Measurements from ENCODE around the gene TEX11. TPM values are rescaled to one million over a fixed set of nuclear protein-coding genes. Genes with fewer than 3 reads are reported as not detected.
"Not testable (repeated sequence)": the region's sequence is repeated elsewhere in the genome, so short reads cannot be mapped to it uniquely, and the experiment has no call there.

TEX11 gene
- total RNA-seq, 2 donors from 2014 or later: not detected

DNA sequence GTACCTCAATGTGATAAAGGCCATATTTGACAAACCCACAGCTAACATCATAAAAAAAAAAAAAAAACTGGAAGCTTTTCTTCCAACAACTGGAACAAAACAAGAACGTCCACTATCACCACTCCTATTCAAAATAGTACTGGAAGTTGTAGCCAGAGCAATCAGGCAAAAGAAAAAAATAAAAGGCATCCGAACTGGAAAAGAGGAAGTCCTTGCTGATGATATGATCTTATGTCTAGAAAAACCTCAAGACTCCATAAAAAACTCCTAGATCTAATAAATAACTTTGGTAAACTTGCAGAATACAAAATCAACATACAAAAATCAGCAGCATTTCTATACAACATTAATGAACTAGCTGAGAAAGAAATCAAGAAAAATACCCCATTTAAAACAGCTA lies 134.3 kb downstream of the TEX11 start:
- DNase-seq (no peak), ATAC-seq (no peak)
- intact Hi-C loops (cut with DNase I): no loop called here

DNA sequence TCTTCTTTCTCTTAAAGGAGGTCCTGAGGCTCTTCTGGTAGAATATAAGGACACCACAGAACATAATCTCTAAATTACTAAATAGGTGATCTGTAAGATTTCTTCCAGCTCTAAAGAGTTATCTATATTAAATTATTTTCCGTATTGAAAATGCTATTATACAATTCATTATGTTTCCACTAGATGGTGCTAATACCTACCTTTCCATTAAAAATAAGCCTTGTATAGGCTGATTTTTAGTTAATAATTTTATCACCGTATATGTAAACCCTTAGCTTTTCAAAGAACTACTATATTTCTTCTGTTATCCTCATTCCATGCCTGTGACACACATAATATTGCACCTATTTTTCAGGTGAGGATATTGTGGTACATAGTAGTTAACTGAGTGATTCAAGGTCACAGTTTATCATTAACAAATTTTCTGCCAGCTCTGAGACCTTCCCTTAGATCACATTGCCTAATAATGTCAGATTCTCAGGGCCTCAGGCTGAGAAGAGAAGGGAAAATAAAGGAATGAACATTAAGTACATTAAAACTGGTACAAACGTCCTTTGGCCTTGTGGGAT lies 138.8 kb downstream of the TEX11 start:
- intact Hi-C loops (cut with DNase I): loop anchor here in 1 of 2 donors (10.0 kb wide), 1 partner anchor 405 kb away; no protein-coding TSS in a partner anchor
- no peak for DNase-seq
- no peak for ATAC-seq

DNA sequence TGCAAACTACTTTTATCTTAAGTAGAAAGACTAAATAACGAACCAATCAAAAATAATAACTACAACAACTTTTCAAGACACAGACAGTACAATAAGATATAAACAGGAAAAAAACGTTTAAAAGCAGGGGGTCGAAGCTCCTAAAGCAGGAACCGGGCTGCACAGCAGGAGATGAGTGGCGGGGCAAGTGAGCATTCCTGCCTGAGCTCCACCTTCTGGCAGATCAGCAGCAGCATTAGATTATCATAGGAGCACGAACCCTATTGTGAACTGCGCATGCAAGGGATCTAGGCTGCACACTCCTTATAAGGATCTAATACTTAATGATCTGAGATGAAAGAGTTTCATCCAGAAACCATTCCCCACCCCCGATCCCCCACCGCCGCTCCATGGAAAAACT lies 146.2 kb downstream of the TEX11 start:
- no peak for ATAC-seq
- no peak for DNase-seq
- intact Hi-C loops (cut with DNase I): loop anchor here in 1 of 2 donors (10.0 kb wide), 1 partner anchor 413 kb away; no protein-coding TSS in a partner anchor

DNA sequence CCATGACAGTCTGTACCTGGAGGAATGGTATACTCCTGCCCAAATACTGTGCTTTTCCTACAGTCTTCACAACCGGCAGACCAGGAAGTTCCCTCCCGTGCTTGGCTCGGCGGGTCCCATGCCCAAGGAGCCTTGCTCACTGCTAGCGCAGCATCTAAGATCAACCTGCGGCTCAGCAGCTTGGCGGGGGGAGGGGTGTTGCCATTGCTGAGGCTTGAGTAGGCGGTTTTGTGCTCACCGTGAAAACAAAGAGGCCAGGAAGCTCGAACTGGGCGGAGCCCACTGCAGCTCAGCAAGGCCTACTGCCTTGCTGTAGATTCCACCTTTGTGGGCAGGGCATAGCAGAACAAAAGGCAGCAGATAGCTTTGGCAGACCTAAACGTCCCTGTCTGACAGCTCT lies 152.7 kb downstream of the TEX11 start:
- DNase-seq: no peak
- intact Hi-C loops (cut with DNase I): no loop called here
- no peak for ATAC-seq

DNA sequence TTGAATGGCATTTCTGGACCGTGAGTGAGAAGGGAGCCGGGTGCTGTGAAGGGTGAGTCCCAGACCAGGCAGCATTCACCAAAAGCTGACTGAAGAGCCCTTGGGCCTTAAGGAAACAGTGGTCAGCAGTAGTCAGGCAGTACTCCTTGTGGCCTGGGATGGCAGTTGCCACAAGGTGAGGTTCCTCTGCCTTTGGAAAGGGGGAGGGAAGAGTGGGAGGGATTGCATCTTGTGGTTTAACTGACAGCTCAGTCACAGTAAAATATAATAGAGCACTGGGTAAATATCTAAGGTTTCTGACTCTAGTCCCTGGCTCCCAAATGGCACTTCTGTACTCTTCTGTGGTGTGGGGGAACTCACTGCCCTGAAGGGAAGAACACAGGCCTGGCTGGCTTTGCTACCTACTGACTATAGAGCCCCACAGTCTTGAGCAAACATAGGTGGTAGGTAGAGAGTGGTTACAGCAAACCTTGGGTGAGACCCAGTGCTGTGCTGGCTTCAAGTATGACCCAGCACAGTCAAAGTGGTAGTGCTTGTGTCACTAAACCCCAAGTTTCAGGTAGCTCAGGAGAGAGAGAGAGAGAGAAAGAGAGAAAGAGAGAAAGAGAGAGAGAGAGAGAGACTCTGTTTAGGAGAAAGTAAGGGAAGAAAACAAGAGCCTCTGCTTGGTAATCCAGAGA lies 154.2 kb downstream of the TEX11 start:
- DNase-seq (no peak), ATAC-seq (no peak)
- intact Hi-C loops (cut with DNase I): no loop called here

DNA sequence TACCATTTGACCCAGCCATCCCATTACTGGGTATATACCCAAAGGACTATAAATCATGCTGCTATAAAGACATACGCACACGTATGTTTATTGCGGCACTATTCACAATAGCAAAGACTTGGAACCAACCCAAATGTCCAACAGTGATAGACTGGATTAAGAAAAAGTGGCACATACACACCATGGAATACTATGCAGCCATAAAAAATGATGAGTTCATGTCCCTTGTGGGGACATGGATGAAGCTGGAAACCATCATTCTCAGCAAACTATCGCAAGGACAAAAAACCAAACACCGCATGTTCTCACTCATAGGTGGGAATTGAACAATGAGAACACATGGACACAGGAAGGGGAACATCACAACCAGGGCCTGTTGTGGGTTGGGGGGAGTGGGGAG lies 174.7 kb downstream of the TEX11 start:
- ATAC-seq; intact Hi-C loops (cut with DNase I); DNase-seq: not testable (repeated sequence)

DNA sequence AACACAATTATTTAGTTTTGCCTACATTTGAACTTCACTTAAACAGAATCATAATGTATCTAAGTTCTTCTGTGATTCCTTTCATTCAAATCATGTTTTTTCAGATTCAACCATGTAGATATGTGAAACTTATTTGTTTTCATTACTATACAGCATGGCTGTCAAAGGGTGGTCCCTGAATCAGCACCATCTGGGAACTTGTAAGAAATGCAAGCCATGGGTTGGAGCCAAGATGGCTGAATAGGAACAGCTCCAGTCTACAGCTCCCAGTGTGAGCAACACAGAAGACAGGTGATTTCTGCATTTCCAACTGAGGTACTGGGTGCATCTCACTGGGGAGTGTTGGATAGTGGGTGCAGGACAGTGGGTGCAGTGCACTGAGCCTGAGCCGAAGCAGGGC lies 180.6 kb downstream of the TEX11 start:
- DNase-seq; intact Hi-C loops (cut with DNase I); ATAC-seq: not testable (repeated sequence)

DNA sequence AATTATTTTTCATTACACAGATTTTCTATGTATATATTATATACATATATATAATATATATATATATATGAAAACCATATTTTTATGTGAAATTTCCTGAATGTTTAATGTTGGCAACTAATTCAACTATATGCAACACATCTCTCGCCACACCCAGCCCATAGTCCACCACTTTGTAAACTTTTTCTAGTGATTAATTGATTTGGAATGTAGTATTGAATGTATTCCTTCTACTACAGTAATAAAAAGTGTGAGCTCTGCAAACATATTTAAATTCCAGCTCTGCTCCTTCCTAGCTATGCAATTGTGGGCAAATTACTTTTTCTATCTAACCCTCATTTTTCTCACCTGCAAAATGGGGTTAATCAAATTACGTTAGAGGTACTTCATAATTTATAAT lies 187.8 kb downstream of the TEX11 start:
- intact Hi-C loops (cut with DNase I): no loop called here
- ATAC-seq (no peak), DNase-seq (no peak)

DNA sequence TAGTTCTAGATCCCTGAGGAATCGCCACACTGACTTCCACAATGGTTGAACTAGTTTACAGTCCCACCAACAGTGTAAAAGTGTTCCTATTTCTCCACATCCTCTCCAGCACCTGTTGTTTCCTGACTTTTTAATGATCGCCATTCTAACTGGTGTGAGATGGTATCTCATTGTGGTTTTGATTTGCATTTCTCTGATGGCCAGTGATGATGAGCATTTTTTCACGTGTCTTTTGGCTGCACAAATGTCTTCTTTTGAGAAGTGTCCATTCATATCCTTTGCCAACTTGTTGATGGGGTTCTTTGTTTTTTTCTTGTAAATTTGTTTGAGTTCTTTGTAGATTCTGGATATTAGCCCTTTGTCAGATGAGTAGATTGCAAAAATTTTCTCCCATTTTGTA lies 197.2 kb downstream of the TEX11 start:
- intact Hi-C loops (cut with DNase I): not testable (repeated sequence)

DNA sequence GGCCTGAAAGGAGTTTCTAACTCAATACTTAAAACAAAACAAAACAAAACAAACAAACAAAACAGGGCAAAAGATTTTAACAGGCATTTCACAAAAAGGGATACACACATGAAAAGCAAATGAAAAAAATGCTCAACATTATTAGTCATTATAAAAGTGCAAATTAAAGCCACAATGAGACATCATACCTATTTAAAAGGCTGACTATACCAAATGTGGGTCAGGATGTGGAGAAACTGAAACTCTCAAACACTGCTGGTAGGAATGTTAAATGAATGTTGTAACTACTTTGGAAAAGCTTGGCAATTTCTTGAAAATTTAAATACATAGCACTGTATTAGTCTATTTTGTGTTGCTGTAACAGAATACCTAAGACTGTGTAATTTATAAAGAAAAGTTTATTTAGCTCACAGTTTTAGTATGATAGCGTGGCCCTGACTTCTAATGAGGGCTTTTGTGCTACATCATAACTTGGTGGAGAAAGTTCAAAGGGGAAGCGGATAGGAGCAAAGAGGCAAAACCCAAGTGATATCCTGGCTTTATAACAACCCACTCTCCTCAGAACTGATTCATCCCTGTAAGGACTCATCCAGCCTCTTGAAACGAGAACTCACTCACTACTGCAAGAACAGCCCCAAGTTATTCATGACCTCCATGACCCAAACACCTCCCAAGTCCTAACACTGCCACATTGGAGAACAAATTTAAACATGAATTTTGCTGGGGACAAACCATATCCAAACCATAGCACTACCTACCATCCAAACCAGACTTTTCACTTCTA lies 214.0 kb downstream of the TEX11 start:
- intact Hi-C loops (cut with DNase I): no loop called here
- DNase-seq (no peak), ATAC-seq (no peak)

More for the DNA sequence above, 197.2 kb downstream of the TEX11 start:
- not testable (repeated sequence) for DNase-seq, ATAC-seq

DNA sequence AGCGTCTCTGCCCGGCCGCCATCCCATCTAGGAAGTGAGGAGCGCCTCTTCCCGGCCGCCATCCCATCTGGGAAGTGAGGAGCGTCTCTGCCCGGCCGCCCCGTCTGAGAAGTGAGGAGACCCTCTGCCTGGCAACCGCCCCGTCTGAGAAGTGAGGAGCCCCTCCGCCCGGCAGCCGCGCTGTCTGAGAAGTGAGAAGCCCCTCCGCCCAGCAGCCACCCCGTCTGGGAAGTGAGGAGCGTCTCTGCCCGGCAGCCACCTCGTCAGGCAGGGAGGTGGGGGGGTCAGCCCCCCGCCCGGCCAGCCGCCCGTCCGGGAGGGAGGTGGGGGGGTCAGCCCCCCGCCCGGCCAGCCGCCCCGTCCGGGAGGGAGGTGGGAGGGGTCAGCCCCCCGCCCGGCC lies 229.1 kb downstream of the TEX11 start:
- intact Hi-C loops (cut with DNase I): not testable (repeated sequence)

DNA sequence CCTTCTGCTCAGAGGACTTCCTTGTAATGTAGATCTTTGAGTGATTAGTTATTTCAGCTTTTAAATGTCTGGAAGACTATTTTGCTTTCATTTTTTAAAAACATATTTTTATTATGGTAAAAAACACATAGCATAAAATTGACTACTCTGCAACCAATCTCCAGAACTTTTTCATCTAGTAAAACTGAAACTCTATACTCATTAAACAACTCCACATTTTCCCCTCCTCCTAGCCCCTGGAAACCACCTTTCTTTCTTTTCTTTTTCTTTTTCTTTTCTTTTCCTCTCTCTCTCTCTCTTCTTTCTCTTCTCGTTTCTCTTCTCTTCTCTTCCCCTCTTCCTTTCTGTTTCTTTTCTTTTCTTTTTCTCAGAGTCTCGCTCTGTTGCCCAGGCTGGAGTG lies 233.2 kb downstream of the TEX11 start:
- intact Hi-C loops (cut with DNase I): no loop called here
- no peak for ATAC-seq
- DNase-seq: no peak

More for the DNA sequence above, 229.1 kb downstream of the TEX11 start:
- not testable (repeated sequence) for ATAC-seq, DNase-seq

DNA sequence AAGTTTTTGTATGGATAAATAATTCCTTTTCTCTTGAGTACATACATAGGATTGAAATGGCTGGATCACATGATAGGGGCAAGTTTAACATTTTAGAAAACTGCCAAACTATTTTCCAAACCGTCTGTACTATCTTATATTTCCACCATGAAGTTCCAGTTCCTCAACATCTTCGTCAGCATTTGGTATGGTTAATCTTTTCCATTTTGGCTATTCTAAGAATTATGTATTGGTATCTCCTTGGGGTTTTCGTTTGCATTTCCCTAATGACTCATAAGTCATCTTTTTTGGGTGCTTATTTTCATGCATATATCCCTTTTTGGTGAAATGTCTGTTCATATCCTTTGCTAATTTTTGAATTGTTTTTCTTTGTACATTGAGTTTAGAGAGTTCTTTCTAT lies 236.2 kb downstream of the TEX11 start:
- intact Hi-C loops (cut with DNase I): no loop called here
- ATAC-seq: no peak
- no peak for DNase-seq

DNA sequence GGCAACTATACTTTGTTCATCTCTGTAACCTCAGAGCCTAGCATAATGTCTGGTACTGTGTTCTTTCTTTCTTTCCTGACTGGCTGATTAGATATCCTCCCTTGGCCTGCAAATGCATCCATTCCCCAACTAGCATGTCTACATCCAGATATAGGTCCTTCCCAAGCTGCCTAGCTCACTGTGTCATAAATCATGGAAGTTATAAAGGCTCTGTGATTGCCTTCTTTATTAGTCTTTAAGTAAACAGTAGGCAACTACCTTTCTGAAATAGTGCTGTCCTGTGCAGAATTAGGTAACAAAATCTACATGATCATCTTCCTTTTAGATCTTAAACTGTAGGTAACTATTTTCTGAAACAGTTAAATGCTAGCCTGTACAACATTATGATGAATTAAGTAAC lies 239.4 kb downstream of the TEX11 start:
- no peak for ATAC-seq
- intact Hi-C loops (cut with DNase I): no loop called here

DNA sequence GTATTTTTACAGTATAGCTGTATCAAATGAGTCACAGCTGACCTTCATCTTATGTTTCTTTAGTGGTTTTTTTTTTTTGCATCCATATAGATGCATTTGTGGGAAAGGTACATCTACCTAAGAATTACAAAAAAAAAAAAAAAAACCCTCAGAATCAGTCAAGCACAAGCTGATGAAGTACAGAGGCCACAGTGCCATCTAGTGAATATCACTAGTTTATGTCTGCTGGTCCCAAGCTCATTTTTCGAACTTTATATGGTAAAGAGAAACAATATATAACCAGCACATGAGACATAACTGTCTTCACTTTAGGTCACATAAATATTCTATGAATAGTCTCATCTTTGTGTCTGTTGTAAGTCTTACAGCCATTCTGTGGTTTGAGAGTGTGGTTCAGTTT lies 243.8 kb downstream of the TEX11 start:
- ATAC-seq: no peak
- DNase-seq: no peak
- intact Hi-C loops (cut with DNase I): no loop called here

More for the DNA sequence above, 239.4 kb downstream of the TEX11 start:
- no peak for DNase-seq

DNA sequence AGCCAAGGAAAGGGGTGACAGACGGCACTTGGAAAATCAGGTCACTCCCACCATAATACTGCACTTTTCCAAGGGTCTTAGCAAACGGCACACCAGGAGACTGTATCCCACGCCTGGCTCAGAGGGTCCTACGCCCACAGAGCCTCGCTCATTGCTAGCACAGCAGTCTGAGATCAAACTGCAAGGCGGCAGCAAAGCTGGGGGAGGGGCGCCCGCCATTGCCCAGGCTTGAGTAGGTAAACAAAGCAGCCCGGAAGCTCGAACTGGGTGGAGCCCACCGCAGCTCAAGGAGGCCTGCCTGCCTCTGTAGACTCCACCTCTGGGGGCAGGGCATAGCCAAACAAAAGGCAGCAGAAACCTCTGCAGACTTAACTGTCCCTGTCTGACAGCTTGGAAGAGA lies 247.4 kb downstream of the TEX11 start:
- intact Hi-C loops (cut with DNase I); ATAC-seq; DNase-seq: not testable (repeated sequence)

DNA sequence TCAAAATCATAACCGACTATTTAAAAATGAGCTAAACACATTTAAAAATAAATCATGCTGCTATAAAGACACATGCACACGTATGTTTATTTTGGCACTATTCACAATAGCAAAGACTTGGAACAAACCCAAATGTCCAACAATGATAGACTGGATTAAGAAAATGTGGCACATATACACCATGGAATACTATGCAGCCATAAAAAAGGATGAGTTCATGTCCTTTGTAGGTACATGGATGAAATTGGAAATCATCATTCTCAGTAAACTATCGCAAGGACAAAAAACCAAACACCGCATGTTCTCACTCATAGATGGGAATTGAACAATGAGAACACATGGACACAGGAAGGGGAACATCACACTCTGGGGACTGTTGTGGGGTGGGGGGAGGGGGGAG lies 251.0 kb downstream of the TEX11 start:
- DNase-seq; intact Hi-C loops (cut with DNase I); ATAC-seq: not testable (repeated sequence)

DNA sequence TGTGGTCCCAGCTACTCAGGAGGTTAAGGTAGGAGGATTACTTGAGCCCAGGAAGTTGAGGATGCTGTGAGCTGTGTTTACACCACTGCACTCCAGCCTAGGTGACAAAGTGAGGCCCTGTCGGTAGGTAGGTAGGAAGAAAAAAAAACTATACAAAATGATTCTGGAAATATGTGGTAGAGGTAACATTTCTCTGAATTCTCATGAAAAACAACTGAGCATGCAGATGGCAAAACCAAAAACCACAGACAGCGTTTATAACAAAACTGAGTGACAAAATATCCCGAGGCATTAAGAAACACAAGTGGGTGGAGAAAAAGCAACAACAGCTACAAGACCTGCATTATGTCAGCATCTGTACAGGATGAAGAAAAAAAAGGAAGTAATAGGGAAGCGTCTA lies 252.2 kb downstream of the TEX11 start:
- intact Hi-C loops (cut with DNase I): no loop called here
- no peak for DNase-seq
- ATAC-seq: no peak

DNA sequence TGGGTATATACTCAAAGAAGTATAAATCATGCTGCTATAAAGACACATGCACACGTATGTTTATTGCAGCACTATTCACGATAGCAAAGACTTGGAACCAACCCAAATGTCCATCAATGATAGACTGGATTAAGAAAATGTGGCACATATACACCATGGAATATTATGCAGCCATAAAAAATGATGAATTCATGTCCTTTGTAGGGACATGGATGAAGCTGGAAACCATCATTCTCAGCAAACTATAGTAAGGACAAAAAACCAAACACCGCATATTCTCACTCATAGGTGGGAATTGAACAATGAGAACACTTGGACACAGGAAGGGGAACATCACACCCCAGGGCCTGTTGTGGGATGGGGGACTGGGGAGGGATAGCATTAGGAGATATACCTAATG lies 260.6 kb downstream of the TEX11 start:
- DNase-seq: not testable (repeated sequence)

DNA sequence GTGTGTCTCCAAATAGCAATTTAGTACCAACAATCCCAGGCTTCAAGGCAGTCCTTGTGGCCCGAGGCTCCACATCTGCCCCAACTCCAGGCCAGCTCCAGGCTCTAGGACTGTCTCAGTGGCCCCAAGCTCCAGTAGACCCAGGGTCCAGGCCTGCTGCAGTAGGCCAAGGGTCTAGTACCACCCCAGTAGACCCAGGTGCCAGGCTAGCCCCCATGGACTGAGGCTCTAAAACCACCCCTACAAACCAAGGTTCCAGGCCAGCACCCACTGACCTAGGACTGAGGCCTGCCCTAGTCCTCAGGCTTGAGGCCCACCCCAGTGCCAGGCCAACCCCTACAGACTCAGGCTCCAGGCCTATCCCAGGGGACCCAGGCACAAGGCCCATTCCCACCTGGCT lies 272.3 kb downstream of the TEX11 start:
- ATAC-seq (no peak), DNase-seq (no peak)
- intact Hi-C loops (cut with DNase I): no loop called here

More for the DNA sequence above, 260.6 kb downstream of the TEX11 start:
- ATAC-seq; intact Hi-C loops (cut with DNase I): not testable (repeated sequence)
